Memory B cell (primary cell): Measurements from ENCODE around the gene RAB41.

Source experiments
- ATAC-seq: fragments of 150-1000 bp; cut with Tn5 transposase; 2 replicates; pipeline ENCODE4 v1.10.0; 2021; ENCODE audit warnings: low read depth, mild to moderate bottlenecking, moderate library complexity
- DNase-seq, 2 donors: peaks; one replicate each; pipeline ENCODE4 v3.0.0; 2022; ENCODE audit warnings: low spot score in 2 of 2
- H3K27ac Mint-ChIP-seq: one replicate; pipeline ENCODE4 v1.8.0; 2022; ENCODE audit warnings: mild to moderate bottlenecking, moderate library complexity, mixed read lengths
- H3K27me3 Mint-ChIP-seq: one replicate; pipeline ENCODE4 v1.8.0; 2022; ENCODE audit warnings: mixed read lengths
- H3K36me3 Mint-ChIP-seq: one replicate; pipeline ENCODE4 v1.8.0; 2022; ENCODE audit warnings: mild to moderate bottlenecking, mixed read lengths
- H3K4me1 Mint-ChIP-seq: one replicate; pipeline ENCODE4 v1.8.0; 2022; ENCODE audit warnings: mixed read lengths
- H3K4me3 Mint-ChIP-seq: one replicate; pipeline ENCODE4 v1.8.0; 2022; ENCODE audit warnings: mild to moderate bottlenecking, moderate library complexity, mixed read lengths
- H3K9me3 Mint-ChIP-seq: one replicate; pipeline ENCODE4 v1.8.0; 2022; ENCODE audit warnings: mixed read lengths

Gene RAB41

GRCh38 chrX:70324326-70324725, 42.4 kb downstream of the RAB41 start:
- Mint-ChIP-seq H3K4me3 (no peak overlapping the region), H3K27ac (no peak overlapping the region), H3K27me3 (no peaks in the 10 kb centered on the region)

GRCh38 chrX:70331161-70331560, 49.2 kb downstream of the RAB41 start:
- Mint-ChIP-seq H3K4me3 (no peak overlapping the region), H3K36me3 (no peaks in the 10 kb centered on the region), H3K9me3 (no peaks in the 10 kb centered on the region), H3K27ac (no peak overlapping the region), H3K27me3 (no peaks in the 10 kb centered on the region), H3K4me1 (no peaks in the 10 kb centered on the region)
- DNase-seq, result no peak
- no peak for ATAC-seq

More at GRCh38 chrX:70324326-70324725, 42.4 kb downstream of the RAB41 start:
- Mint-ChIP-seq H3K9me3 (no peaks in the 10 kb centered on the region), H3K36me3 (no peaks in the 10 kb centered on the region), H3K4me1 (no peaks in the 10 kb centered on the region)
- ATAC-seq (no peak), DNase-seq (no peak)

GRCh38 chrX:70332600-70332999, 50.6 kb downstream of the RAB41 start:
- ATAC-seq (no peak), DNase-seq (no peak)
- no peak overlapping the region for H3K27ac Mint-ChIP-seq
- H3K4me1 Mint-ChIP-seq, result peaks cover 5% of the 10 kb centered on the region
- no peaks in the 10 kb centered on the region for H3K27me3 Mint-ChIP-seq
- no peaks in the 10 kb centered on the region for H3K36me3 Mint-ChIP-seq
- no peaks in the 10 kb centered on the region for H3K9me3 Mint-ChIP-seq
- no peak overlapping the region for H3K4me3 Mint-ChIP-seq
